Spleen (tissue), 11 donors: ENCODE results near the gene ANO2. TPM values are rescaled to one million over a fixed set of nuclear protein-coding genes. Genes with fewer than 3 reads are reported as not detected.

Experiments
- DNase-seq: peaks from one replicate; pipeline ENCODE4 v3.0.0-alpha.2; 2020
- H3K27ac ChIP-seq, 8 donors: fragments of 200-600 bp; sonication (generic) in 7 of 8; 1 replicate in 4 of 8; 2 replicates in 4 of 8; pipeline versions ENCODE4 v1.5.0 to v1.8.0; 2016 to 2021; ENCODE audit warnings: inconsistent platforms in 4 of 8, mild to moderate bottlenecking in 4 of 8, moderate library complexity in 1 of 8
- H3K27me3 ChIP-seq, 7 donors: fragments of 200-600 bp; sonication (generic) in 6 of 7; replicated peaks in 1 of 7; 1 replicate in 4 of 7; 2 replicates in 3 of 7; pipeline versions ENCODE4 v1.5.0 to v1.8.0; 2016 to 2021; ENCODE audit warnings: inconsistent platforms in 3 of 7, mild to moderate bottlenecking in 1 of 7
- H3K36me3 ChIP-seq, 6 donors: fragments of 200-600 bp; sonication (generic) in 5 of 6; 1 replicate in 4 of 6; 2 replicates in 2 of 6; pipeline versions ENCODE4 v1.5.0 to v1.8.0; 2016 to 2021; ENCODE audit warnings: inconsistent platforms in 2 of 6
- H3K4me1 ChIP-seq, 6 donors: fragments of 200-600 bp; sonication (generic) in 5 of 6; 1 replicate in 3 of 6; 2 replicates in 3 of 6; pipeline versions ENCODE4 v1.5.0 to v1.8.0; 2016 to 2021; ENCODE audit warnings: inconsistent platforms in 3 of 6
- H3K4me3 ChIP-seq, 8 donors: fragments of 200-600 bp; sonication (generic) in 7 of 8; 1 replicate in 4 of 8; 2 replicates in 4 of 8; pipeline versions ENCODE4 v1.5.0 to v1.8.0; 2016 to 2021; ENCODE audit warnings: inconsistent platforms in 4 of 8, mild to moderate bottlenecking in 4 of 8, moderate library complexity in 2 of 8
- H3K9me3 ChIP-seq, 8 donors: fragments of 200-600 bp; sonication (generic) in 7 of 8; 1 replicate in 4 of 8; 2 replicates in 4 of 8; pipeline versions ENCODE4 v1.5.0 to v1.8.0; 2016 to 2021; ENCODE audit warnings: inconsistent platforms in 4 of 8
- CTCF ChIP-seq, 11 experiments: fragments of 200-600 bp in 7 of 11; fragments of 450-650 bp in 4 of 11; sonication (generic) in 4 of 11; IDR thresholded peaks in 8 of 11; conservative IDR thresholded peaks in 3 of 11; 1 replicate in 7 of 11; 2 replicates in 4 of 11; pipeline versions ENCODE4 v1.4.0 to v1.8.0; 2016 to 2021; ENCODE audit warnings: antibody characterized with exemption in 11 of 11, inconsistent platforms in 4 of 11, mild to moderate bottlenecking in 1 of 11
- POLR2A ChIP-seq, 3 donors: fragments of 450-650 bp; IDR thresholded peaks; one replicate each; pipeline ENCODE4 v1.5.1; 2017; ENCODE audit warnings: antibody characterized with exemption in 3 of 3, mild to moderate bottlenecking in 1 of 3
- POLR2AphosphoS5 ChIP-seq, 3 donors: sonication (generic); formaldehyde crosslinking; IDR thresholded peaks; one replicate each; pipeline ENCODE4 v1.5.1; 2017; ENCODE audit warnings: antibody characterized with exemption in 3 of 3
- WGBS, 5 donors: extraction: QIAGEN DNeasy Blood & Tissue Kit in 3 of 5; methylation state at CpG; one replicate each; pipeline versions ENCODE4 v1.1.5 to v1.1.7; 2013 to 2018; 5-methylcytosine and 5-hydroxymethylcytosine counted together
- intact Hi-C: fragments of 100-400 bp; cut with DNase I; formaldehyde crosslinking; loops from one replicate; pipeline ENCODE4 v1.15.0; 2023; ENCODE audit warnings: low total_unique reads
- polyA plus RNA-seq, 3 donors: library from polyadenylated mRNA; stranded (reverse); fragments of 200-250 nt; gene quantifications; one replicate each; pipeline ENCODE4 v1.2.1, GENCODE V29; 2013
- total RNA-seq, 7 donors: library from RNA; depleted of rRNA in 3 of 7; stranded (reverse); fragments of >200 nt in 3 of 7; fragmentation: NEBNext Ultra II Directional in 4 of 7; extraction: Animal tissue kit (Norgen Biotek cat#: 25700) in 4 of 7; gene quantifications; one replicate each; pipeline versions ENCODE4 v1.1.0 to v1.2.1, GENCODE V29; 2016 to 2021
- donor health status: healthy with polysubstance abuse.
- donor health status: DM: no; HTN: no; CAD: no; lungs with moderate emphysema.
- donor health status: DM: no; HTN: no; CAD: no.
- donor health status: Bipolar disorder and iron deficiency.
- donor health status: healthy.
- donor health status: DM: no; HTN: no; CAD: no.
- donor health status: DM: yes; HTN: yes; CAD: no.

Gene ANO2
- total and polyA plus RNA-seq, 10 donors: 1.1 to 35.1 (median 14.2) TPM

GRCh38 chr12:5748027-5748426, 197.0 kb downstream of the ANO2 start:
- TF ChIP-seq POLR2A (IDR thresholded peaks at IDR 0.05) (no peak), CTCF (IDR thresholded peaks at IDR 0.05 in 8 of 11, conservative IDR thresholded peaks at IDR 0.05 in 3 of 11) (no peak), POLR2AphosphoS5 (IDR thresholded peaks at IDR 0.05) (no peak)
- intact Hi-C loops: no loop called here

GRCh38 chr12:5746917-5747316, 198.1 kb downstream of the ANO2 start:
- no peak overlapping the region for H3K27ac ChIP-seq
- H3K4me1 ChIP-seq: peaks cover 0 to 3% (median 0%) of the 10 kb centered on the region in 6 donors
- H3K9me3 ChIP-seq: no peaks in the 10 kb centered on the region
- H3K36me3 ChIP-seq: no peaks in the 10 kb centered on the region
- H3K4me3 ChIP-seq: no peak overlapping the region
- no peaks in the 10 kb centered on the region for H3K27me3 ChIP-seq
- 42 to 61% (median 50%) methylated on average over 6 of the region's 6 CpGs for WGBS, 5 donors
- DNase-seq: no peak
- no peak for TF ChIP-seq POLR2AphosphoS5 (IDR thresholded peaks at IDR 0.05)
- TF ChIP-seq CTCF (IDR thresholded peaks at IDR 0.05 in 8 of 11, conservative IDR thresholded peaks at IDR 0.05 in 3 of 11): no peak
- no peak for TF ChIP-seq POLR2A (IDR thresholded peaks at IDR 0.05)
- intact Hi-C loops: no loop called here

More at GRCh38 chr12:5748027-5748426, 197.0 kb downstream of the ANO2 start:
- Histone ChIP-seq H3K27ac (no peak overlapping the region), H3K9me3 (no peaks in the 10 kb centered on the region), H3K4me1 (peaks cover 0 to 3% (median 0%) of the 10 kb centered on the region in 6 donors), H3K27me3 (no peaks in the 10 kb centered on the region), H3K4me3 (no peak overlapping the region), H3K36me3 (no peaks in the 10 kb centered on the region)
- 73 to 83% (median 77%) methylated on average over 12 of the region's 12 CpGs for WGBS, 5 donors
- no peak for DNase-seq

GRCh38 chr12:5746036-5746908, 198.8 kb downstream of the ANO2 start:
- TF ChIP-seq CTCF (IDR thresholded peaks at IDR 0.05 in 8 of 11, conservative IDR thresholded peaks at IDR 0.05 in 3 of 11): no peak
- TF ChIP-seq POLR2AphosphoS5 (IDR thresholded peaks at IDR 0.05): no peak
- no peak for TF ChIP-seq POLR2A (IDR thresholded peaks at IDR 0.05)
- no peak overlapping the region for H3K27ac ChIP-seq
- intact Hi-C loops: no loop called here
- WGBS, 5 donors: 80 to 89% (median 84%) methylated on average over 6 of the region's 6 CpGs
- peaks cover 0 to 3% (median 0%) of the 10 kb centered on the region in 6 donors for H3K4me1 ChIP-seq
- no peak overlapping the region for H3K4me3 ChIP-seq
- no peaks in the 10 kb centered on the region for H3K36me3 ChIP-seq
- no peaks in the 10 kb centered on the region for H3K9me3 ChIP-seq
- DNase-seq: no peak
- H3K27me3 ChIP-seq: no peaks in the 10 kb centered on the region

- Histone ChIP-seq H3K27ac (no peak overlapping the region), H3K4me1 (peaks cover 0 to 3% (median 0%) of the 10 kb centered on the region in 6 donors), H3K9me3 (no peaks in the 10 kb centered on the region), H3K36me3 (no peaks in the 10 kb centered on the region), H3K27me3 (no peaks in the 10 kb centered on the region), H3K4me3 (no peak overlapping the region)
- intact Hi-C loops: no loop called here
- TF ChIP-seq POLR2A (IDR thresholded peaks at IDR 0.05) (no peak), POLR2AphosphoS5 (IDR thresholded peaks at IDR 0.05) (no peak), CTCF (IDR thresholded peaks at IDR 0.05 in 8 of 11, conservative IDR thresholded peaks at IDR 0.05 in 3 of 11) (peak in 9 of 11 experiments; percentile 40 to 74 (median 61))
- peak; percentile 75 for DNase-seq
- 14 to 31% (median 18%) methylated on average over 6 of the region's 6 CpGs for WGBS, 5 donors
Observed at GRCh38 chr12:5745251-5745888, 199.7 kb downstream of the ANO2 start.
